ENCODE measurements around the gene SURF2.
"Not testable (repeated sequence)": the region's sequence is repeated elsewhere in the genome, so short reads cannot be mapped to it uniquely, and the experiment has no call there.

SURF2 gene

DNA sequence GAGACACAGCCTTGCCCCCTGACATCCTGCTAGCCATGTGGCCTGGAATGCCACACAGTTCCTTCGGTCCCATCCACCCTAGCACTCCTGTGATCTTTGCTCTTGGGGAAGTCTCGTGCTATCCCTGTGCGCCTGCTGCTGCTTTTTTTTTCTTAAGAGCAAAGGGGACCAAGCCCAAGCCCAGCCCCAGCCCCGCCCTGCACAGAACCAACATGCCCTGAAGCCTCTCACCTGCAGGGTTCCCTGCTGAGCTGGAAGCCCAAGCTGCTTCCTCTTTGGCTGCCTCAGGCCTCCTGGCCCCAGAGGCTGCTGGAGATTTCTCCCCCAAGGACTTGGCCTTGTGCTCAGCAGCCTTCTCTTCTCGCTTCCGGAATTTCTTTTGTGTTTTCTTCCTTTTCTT, 22.2 kb upstream of the SURF2 start:
- no peaks in the 10 kb centered on the region for H3K36me3 ChIP-seq (ENCODE audit: insufficient read depth)
- H3K27ac ChIP-seq = no peak overlapping the region
- H3K4me2 ChIP-seq = no peak overlapping the region
- H4K20me1 ChIP-seq (ENCODE audit: insufficient read depth) = no peaks in the 10 kb centered on the region
- H3K9ac ChIP-seq = no peak overlapping the region
- H3K4me1 ChIP-seq (ENCODE audit: low read depth, poor library complexity, severe bottlenecking) = peaks cover 10% of the 10 kb centered on the region
- no peak overlapping the region for H2AFZ ChIP-seq (ENCODE audit: low read depth)
- peaks cover 9% of the 10 kb centered on the region; the same call in 1 of the 2 replicates for H3K79me2 ChIP-seq (ENCODE audit: insufficient read depth, low read depth)
- no peaks in the 10 kb centered on the region for H3K27me3 ChIP-seq (ENCODE audit: insufficient read depth, low read depth)
- TF ChIP-seq, protein P1, sequence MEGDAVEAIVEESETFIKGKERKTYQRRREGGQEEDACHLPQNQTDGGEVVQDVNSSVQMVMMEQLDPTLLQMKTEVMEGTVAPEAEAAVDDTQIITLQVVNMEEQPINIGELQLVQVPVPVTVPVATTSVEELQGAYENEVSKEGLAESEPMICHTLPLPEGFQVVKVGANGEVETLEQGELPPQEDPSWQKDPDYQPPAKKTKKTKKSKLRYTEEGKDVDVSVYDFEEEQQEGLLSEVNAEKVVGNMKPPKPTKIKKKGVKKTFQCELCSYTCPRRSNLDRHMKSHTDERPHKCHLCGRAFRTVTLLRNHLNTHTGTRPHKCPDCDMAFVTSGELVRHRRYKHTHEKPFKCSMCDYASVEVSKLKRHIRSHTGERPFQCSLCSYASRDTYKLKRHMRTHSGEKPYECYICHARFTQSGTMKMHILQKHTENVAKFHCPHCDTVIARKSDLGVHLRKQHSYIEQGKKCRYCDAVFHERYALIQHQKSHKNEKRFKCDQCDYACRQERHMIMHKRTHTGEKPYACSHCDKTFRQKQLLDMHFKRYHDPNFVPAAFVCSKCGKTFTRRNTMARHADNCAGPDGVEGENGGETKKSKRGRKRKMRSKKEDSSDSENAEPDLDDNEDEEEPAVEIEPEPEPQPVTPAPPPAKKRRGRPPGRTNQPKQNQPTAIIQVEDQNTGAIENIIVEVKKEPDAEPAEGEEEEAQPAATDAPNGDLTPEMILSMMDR (conservative IDR thresholded peaks at IDR 0.05; ENCODE audit: low read depth, low read length) = no peak
- no peak overlapping the region for H3K4me3 ChIP-seq (IDR thresholded peaks at IDR 0.05; ENCODE audit: insufficient read depth, low read depth, low read length)

DNA sequence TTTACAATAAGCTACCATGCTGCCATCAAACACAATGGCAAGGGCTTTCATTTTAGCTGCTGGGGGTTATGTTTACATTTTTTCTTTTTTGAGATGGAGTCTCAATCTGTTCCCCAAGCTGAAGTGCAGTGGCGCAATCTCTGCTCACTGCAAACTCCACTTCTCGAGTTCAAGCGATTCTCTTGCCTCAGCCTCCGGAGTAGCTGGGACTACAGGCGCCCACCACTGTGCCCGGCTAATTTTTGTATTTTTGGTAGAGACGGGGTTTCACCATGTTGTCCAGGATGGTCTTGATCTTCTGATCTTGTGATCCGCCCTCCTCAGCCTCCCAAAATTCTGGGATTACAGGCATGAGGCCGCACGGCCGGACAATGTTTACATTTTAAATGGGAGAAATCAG, 21.5 kb upstream of the SURF2 start:
- H3K27me3 ChIP-seq (ENCODE audit: insufficient read depth, low read depth); H2AFZ ChIP-seq (ENCODE audit: low read depth); H3K36me3 ChIP-seq (ENCODE audit: insufficient read depth); H3K27ac ChIP-seq; H4K20me1 ChIP-seq (ENCODE audit: insufficient read depth); H3K79me2 ChIP-seq (ENCODE audit: insufficient read depth, low read depth): not testable (repeated sequence)
- peaks cover 10% of the 10 kb centered on the region for H3K4me1 ChIP-seq (ENCODE audit: low read depth, poor library complexity, severe bottlenecking)
- H3K4me3 ChIP-seq (IDR thresholded peaks at IDR 0.05; ENCODE audit: insufficient read depth, low read depth, low read length) = peak overlapping the region; percentile 68
- peak overlapping the region; percentile 62; the same call in 1 of the 2 replicates for H3K9ac ChIP-seq
- H3K4me2 ChIP-seq = peak overlapping the region; percentile 76

DNA sequence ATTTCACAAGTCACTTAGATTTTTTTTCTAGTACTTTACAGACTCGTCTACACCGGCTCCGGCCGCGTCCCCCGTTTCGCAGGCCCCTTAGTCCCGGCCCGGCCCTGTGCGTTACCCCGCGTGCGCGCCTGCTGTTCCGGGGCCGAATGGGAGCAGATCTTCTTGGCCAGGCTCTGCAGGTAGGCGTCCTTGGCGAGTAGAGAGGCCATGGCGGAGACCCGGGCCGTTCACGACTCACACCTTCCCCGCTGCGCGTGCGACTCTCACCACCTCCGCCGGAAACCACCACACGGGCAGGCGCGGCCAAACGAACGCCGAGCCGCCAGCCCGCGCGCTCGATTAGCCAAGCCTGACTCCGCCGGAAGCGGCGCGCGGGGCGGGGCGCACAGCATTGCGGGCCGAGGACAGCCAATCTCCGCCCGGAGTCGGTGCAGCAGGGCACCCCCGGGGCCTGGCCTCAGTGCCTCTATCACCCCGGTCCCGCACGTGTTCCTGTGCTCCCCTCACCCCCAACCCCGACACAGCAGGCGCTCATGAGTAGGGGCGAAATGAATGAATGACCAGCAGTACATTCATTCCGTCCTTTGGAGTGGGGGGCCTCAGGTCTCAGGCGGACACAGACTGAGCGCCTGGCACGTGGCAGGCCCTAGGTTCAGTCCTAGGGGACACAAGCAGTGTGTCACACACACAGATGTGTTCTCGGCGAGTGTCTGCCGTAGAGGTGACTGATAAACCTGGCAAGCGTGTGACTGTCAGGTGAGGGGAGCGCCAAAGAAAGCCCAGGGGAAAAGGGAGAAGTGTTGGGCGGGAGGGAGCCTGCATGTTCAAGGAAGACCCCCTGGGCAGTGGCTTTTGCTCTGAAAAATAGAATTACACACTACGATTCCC, 20.2 kb upstream of the SURF2 start, which contains the start of gene SURF6:
Gene SURF6, minus strand, starts transcription at position 265 of the 888 bp plus-strand sequence. Its CDS starts 56 bp downstream, at position 209.
- H3K27ac ChIP-seq = peak within 1 kb of the TSS; percentile 63
- no peaks in the 10 kb centered on the region for H4K20me1 ChIP-seq (ENCODE audit: insufficient read depth)
- no peaks in the 10 kb centered on the region for H3K36me3 ChIP-seq (ENCODE audit: insufficient read depth)
- TF ChIP-seq, protein P1 (conservative IDR thresholded peaks at IDR 0.05; ENCODE audit: low read depth, low read length) = no peak
- peak within 1 kb of the TSS; percentile 53 for H2AFZ ChIP-seq (ENCODE audit: low read depth)
- no peaks in the 10 kb centered on the region for H3K27me3 ChIP-seq (ENCODE audit: insufficient read depth, low read depth)
- peak within 1 kb of the TSS; percentile 76 for H3K4me2 ChIP-seq
- peaks cover 9% of the 10 kb centered on the region; the same call in 1 of the 2 replicates for H3K79me2 ChIP-seq (ENCODE audit: insufficient read depth, low read depth)
- H3K4me3 ChIP-seq (IDR thresholded peaks at IDR 0.05; ENCODE audit: insufficient read depth, low read depth, low read length) = peak within 1 kb of the TSS; percentile 68
- H3K4me1 ChIP-seq (ENCODE audit: low read depth, poor library complexity, severe bottlenecking) = peaks cover 10% of the 10 kb centered on the region
- H3K9ac ChIP-seq = peak within 1 kb of the TSS; percentile 62; the same call in 1 of the 2 replicates

DNA sequence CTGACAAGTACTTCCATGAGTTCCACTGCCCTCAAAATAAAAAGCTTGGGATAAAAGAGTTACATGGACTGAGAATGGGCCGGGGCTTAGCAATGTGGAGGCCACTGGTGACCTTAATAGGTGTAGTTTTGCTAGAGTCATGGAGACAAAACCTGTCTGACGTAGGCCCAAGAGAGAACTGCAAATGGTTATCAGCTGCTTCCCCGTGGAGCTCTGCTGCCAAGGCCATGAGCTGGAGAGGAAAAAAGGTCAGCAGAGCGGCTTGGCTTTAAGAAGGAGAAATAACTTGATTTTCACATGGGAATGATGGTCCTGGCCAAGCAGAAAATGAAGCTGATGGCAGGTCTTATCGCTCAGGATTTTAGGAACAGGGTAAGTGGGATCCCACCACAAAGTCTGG, 16.7 kb upstream of the SURF2 start:
- no peak overlapping the region for H3K4me2 ChIP-seq
- H4K20me1 ChIP-seq (ENCODE audit: insufficient read depth) = no peaks in the 10 kb centered on the region
- H3K4me1 ChIP-seq (ENCODE audit: low read depth, poor library complexity, severe bottlenecking) = peaks cover 7% of the 10 kb centered on the region
- no peak overlapping the region for H3K4me3 ChIP-seq (IDR thresholded peaks at IDR 0.05; ENCODE audit: insufficient read depth, low read depth, low read length)
- H2AFZ ChIP-seq (ENCODE audit: low read depth) = no peak overlapping the region
- H3K79me2 ChIP-seq (ENCODE audit: insufficient read depth, low read depth) = peaks cover 9% of the 10 kb centered on the region; the same call in 1 of the 2 replicates
- no peak overlapping the region for H3K9ac ChIP-seq
- H3K27ac ChIP-seq = no peak overlapping the region
- TF ChIP-seq, protein P1 (conservative IDR thresholded peaks at IDR 0.05; ENCODE audit: low read depth, low read length) = no peak
- no peaks in the 10 kb centered on the region for H3K36me3 ChIP-seq (ENCODE audit: insufficient read depth)
- no peaks in the 10 kb centered on the region for H3K27me3 ChIP-seq (ENCODE audit: insufficient read depth, low read depth)

DNA sequence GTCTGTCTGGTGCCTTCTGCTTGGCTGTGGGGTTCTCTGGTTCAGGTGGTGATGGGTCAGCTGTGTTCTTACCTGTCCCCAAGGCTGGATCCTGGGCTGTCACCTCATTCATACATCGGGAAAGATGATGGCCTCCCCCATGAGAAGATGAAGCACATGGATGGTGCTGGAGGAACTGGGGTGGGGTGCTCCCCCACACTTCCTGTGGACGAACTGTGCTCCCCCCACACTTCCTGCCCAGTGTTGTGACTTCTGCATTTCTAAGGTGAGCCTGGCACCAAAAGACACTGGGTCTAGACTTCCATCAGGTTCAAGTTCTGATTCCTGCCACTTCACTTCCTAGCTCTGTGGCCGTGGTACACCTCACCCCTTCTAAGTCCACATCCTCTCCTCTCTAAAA, 16.1 kb upstream of the SURF2 start:
- H3K27me3 ChIP-seq (ENCODE audit: insufficient read depth, low read depth) = no peaks in the 10 kb centered on the region
- no peaks in the 10 kb centered on the region for H4K20me1 ChIP-seq (ENCODE audit: insufficient read depth)
- peaks cover 5% of the 10 kb centered on the region; the same call in 1 of the 2 replicates for H3K79me2 ChIP-seq (ENCODE audit: insufficient read depth, low read depth)
- H3K4me2 ChIP-seq = no peak overlapping the region
- H3K36me3 ChIP-seq (ENCODE audit: insufficient read depth) = no peaks in the 10 kb centered on the region
- no peak overlapping the region for H3K9ac ChIP-seq
- H3K4me1 ChIP-seq (ENCODE audit: low read depth, poor library complexity, severe bottlenecking) = peaks cover 1% of the 10 kb centered on the region
- no peak overlapping the region for H3K27ac ChIP-seq
- no peak overlapping the region for H3K4me3 ChIP-seq (IDR thresholded peaks at IDR 0.05; ENCODE audit: insufficient read depth, low read depth, low read length)
- TF ChIP-seq, protein P1 (conservative IDR thresholded peaks at IDR 0.05; ENCODE audit: low read depth, low read length) = no peak
- H2AFZ ChIP-seq (ENCODE audit: low read depth) = no peak overlapping the region
